ENCODE data around the gene IQGAP2. TPM values are rescaled to one million over a fixed set of nuclear protein-coding genes. Genes with fewer than 3 reads are reported as not detected.

IQGAP2 gene
- total RNA-seq, 4 donors from 2014 or later: 46.8 to 121 (median 97.0) TPM

- TF ChIP-seq EP300 (IDR thresholded peaks at IDR 0.05; ENCODE audit: low read depth) (no peak), POLR2AphosphoS5 (IDR thresholded peaks at IDR 0.05) (no peak), POLR2A (IDR thresholded peaks at IDR 0.05) (no peak), CTCF (IDR thresholded peaks at IDR 0.05) (no peak)
- no peak for DNase-seq
- Histone ChIP-seq H3K36me3 (no peaks in the 10 kb centered on the region), H3K27ac (no peak overlapping the region), H3K4me3 (no peak overlapping the region), H3K9me3 (no peaks in the 10 kb centered on the region), H3K4me1 (no peaks in the 10 kb centered on the region), H3K27me3 (no peaks in the 10 kb centered on the region)
- in situ Hi-C loops (cut with MboI; ENCODE audit: low pct_ligation_motif_present in 1 of 4, low pct_unique_long_range_greater_than_20kb in 1 of 4, low sequenced_read_pairs in 3 of 4) (no loop called here), intact Hi-C loops (cut with DNase I; ENCODE audit: low total_unique reads) (no loop called here)
- 86 to 89% methylated on average over 5 to 6 of the region's 6 CpGs for WGBS, 2 donors (ENCODE audit: low coverage in 1 of 2)
Observed at GRCh38 chr5:76561959-76562358, 158.9 kb downstream of the IQGAP2 start.

GRCh38 chr5:76565009-76565408, 161.9 kb downstream of the IQGAP2 start:
- Histone ChIP-seq H3K27ac (no peak overlapping the region), H3K9me3 (no peaks in the 10 kb centered on the region), H3K36me3 (no peaks in the 10 kb centered on the region), H3K4me3 (no peak overlapping the region), H3K27me3 (no peaks in the 10 kb centered on the region), H3K4me1 (no peaks in the 10 kb centered on the region)
- intact Hi-C loops (cut with DNase I; ENCODE audit: low total_unique reads) (no loop called here), in situ Hi-C loops (cut with MboI; ENCODE audit: low pct_ligation_motif_present in 1 of 4, low pct_unique_long_range_greater_than_20kb in 1 of 4, low sequenced_read_pairs in 3 of 4) (no loop called here)
- DNase-seq: no peak
- 70 to 88% methylated on average over 2 to 7 of the region's 7 CpGs for WGBS, 2 donors (ENCODE audit: low coverage in 1 of 2)
- no peak for TF ChIP-seq CTCF (IDR thresholded peaks at IDR 0.05)
- no peak for TF ChIP-seq EP300 (IDR thresholded peaks at IDR 0.05; ENCODE audit: low read depth)
- TF ChIP-seq POLR2A (IDR thresholded peaks at IDR 0.05): no peak
- TF ChIP-seq POLR2AphosphoS5 (IDR thresholded peaks at IDR 0.05): no peak

GRCh38 chr5:76570153-76570552, 167.1 kb downstream of the IQGAP2 start:
- no peak for DNase-seq
- Histone ChIP-seq H3K36me3 (no peaks in the 10 kb centered on the region), H3K27me3 (no peaks in the 10 kb centered on the region), H3K27ac (no peak overlapping the region), H3K9me3 (no peaks in the 10 kb centered on the region), H3K4me1 (no peaks in the 10 kb centered on the region), H3K4me3 (no peak overlapping the region)
- 65 to 82% methylated on average over 4 of the region's 4 CpGs for WGBS, 2 donors (ENCODE audit: low coverage in 1 of 2)
- TF ChIP-seq CTCF (IDR thresholded peaks at IDR 0.05) (no peak), POLR2AphosphoS5 (IDR thresholded peaks at IDR 0.05) (no peak), POLR2A (IDR thresholded peaks at IDR 0.05) (no peak), EP300 (IDR thresholded peaks at IDR 0.05; ENCODE audit: low read depth) (no peak)
- in situ Hi-C loops (cut with MboI; ENCODE audit: low pct_ligation_motif_present in 1 of 4, low pct_unique_long_range_greater_than_20kb in 1 of 4, low sequenced_read_pairs in 3 of 4): no loop called here
- intact Hi-C loops (cut with DNase I; ENCODE audit: low total_unique reads): no loop called here

- DNase-seq: no peak
- intact Hi-C loops (cut with DNase I; ENCODE audit: low total_unique reads) (no loop called here), in situ Hi-C loops (cut with MboI; ENCODE audit: low pct_ligation_motif_present in 1 of 4, low pct_unique_long_range_greater_than_20kb in 1 of 4, low sequenced_read_pairs in 3 of 4) (no loop called here)
- H3K4me1 ChIP-seq: no peaks in the 10 kb centered on the region
- no peaks in the 10 kb centered on the region for H3K9me3 ChIP-seq
- no peaks in the 10 kb centered on the region for H3K36me3 ChIP-seq
- no peak overlapping the region for H3K27ac ChIP-seq
- H3K4me3 ChIP-seq: no peak overlapping the region
- no peak for TF ChIP-seq EP300 (IDR thresholded peaks at IDR 0.05; ENCODE audit: low read depth)
- no peak for TF ChIP-seq POLR2A (IDR thresholded peaks at IDR 0.05)
- TF ChIP-seq POLR2AphosphoS5 (IDR thresholded peaks at IDR 0.05): no peak
- no peak for TF ChIP-seq CTCF (IDR thresholded peaks at IDR 0.05)
- no peaks in the 10 kb centered on the region for H3K27me3 ChIP-seq
Observed at GRCh38 chr5:76571559-76571958, 168.5 kb downstream of the IQGAP2 start.

Data from transverse colon (tissue), 4 donors.